Aorta (tissue), 5 donors: Measurements from ENCODE around the gene DHX57. TPM values are rescaled to one million over a fixed set of nuclear protein-coding genes. Genes with fewer than 3 reads are reported as not detected.
"Not testable (repeated sequence)": the region's sequence is repeated elsewhere in the genome, so short reads cannot be mapped to it uniquely, and the experiment has no call there.

ENCODE experiments used
- ATAC-seq: fragments of 200-7000 bp; cut with Tn5 transposase; one replicate; pipeline ENCODE4 v1.9.1; 2022; ENCODE audit warnings: moderate library complexity; ENCODE audit not compliant: low FRiP score
- DNase-seq, 2 donors: peaks; one replicate each; pipeline ENCODE4 v3.0.0-alpha.2; 2020
- H3K27ac ChIP-seq, 2 donors: one replicate each; pipeline ENCODE4 v1.5.1; 2013; ENCODE audit warnings: low read length in 2 of 2, mild to moderate bottlenecking in 2 of 2, moderate library complexity in 2 of 2, control low read depth in 1 of 2, inconsistent platforms in 1 of 2, low read depth in 1 of 2
- H3K27me3 ChIP-seq, 2 donors: one replicate each; pipeline ENCODE4 v1.6.1; 2013; ENCODE audit warnings: control low read depth in 1 of 2, low read length in 1 of 2, mild to moderate bottlenecking in 1 of 2, moderate library complexity in 1 of 2; ENCODE audit not compliant: insufficient read depth in 2 of 2, control insufficient read depth in 1 of 2
- H3K36me3 ChIP-seq, 2 donors: one replicate each; pipeline ENCODE4 v1.6.1; 2013; ENCODE audit warnings: control low read depth in 1 of 2, low read length in 1 of 2, mild to moderate bottlenecking in 1 of 2; ENCODE audit not compliant: insufficient read depth in 2 of 2, control insufficient read depth in 1 of 2
- H3K4me1 ChIP-seq, 2 donors: one replicate each; pipeline ENCODE4 v1.6.1; 2013; ENCODE audit warnings: low read length in 2 of 2, control low read depth in 1 of 2, mild to moderate bottlenecking in 1 of 2, moderate library complexity in 1 of 2; ENCODE audit not compliant: insufficient read depth in 2 of 2, control insufficient read depth in 1 of 2
- H3K4me3 ChIP-seq, 2 donors: one replicate each; pipeline ENCODE4 v1.5.1; 2013; ENCODE audit warnings: low read length in 2 of 2, control low read depth in 1 of 2, mild to moderate bottlenecking in 1 of 2
- H3K9me3 ChIP-seq: one replicate; pipeline ENCODE4 v1.6.1; 2013; ENCODE audit warnings: mild to moderate bottlenecking, low read length; ENCODE audit not compliant: control insufficient read depth
- WGBS, 2 donors: extraction: QIAGEN DNeasy Blood & Tissue Kit; methylation state at CpG; one replicate each; pipeline ENCODE4 v1.1.7; 2013; 5-methylcytosine and 5-hydroxymethylcytosine counted together
- intact Hi-C, 2 donors: fragments of 100-400 bp; cut with DNase I; formaldehyde crosslinking; loops; one replicate each; pipeline versions ENCODE4 v1.14.2 to v1.15.0; 2022
- polyA plus RNA-seq, 2 donors: library from polyadenylated mRNA; stranded (reverse); fragments of 200-250 nt; gene quantifications; one replicate each; pipeline ENCODE4 v1.2.3, GENCODE V29; 2013
- total RNA-seq, 2 donors: library from RNA; stranded (reverse); fragmentation: NEBNext Ultra II Directional; extraction: Animal tissue kit (Norgen Biotek cat#: 25700); gene quantifications; one replicate each; pipeline ENCODE4 v1.2.1, GENCODE V29; 2021
- donor health status: healthy with polysubstance abuse.
- donor health status: Bipolar disorder and iron deficiency.
- donor health status: DM: no; HTN: no; CAD: no.
- donor health status: DM: no; HTN: no; CAD: no.
- donor health status: DM: yes; HTN: yes; CAD: no.

The DHX57 gene
- total and polyA plus RNA-seq, 4 donors, result 2.5 to 19.6 (median 15.6) TPM

DNA sequence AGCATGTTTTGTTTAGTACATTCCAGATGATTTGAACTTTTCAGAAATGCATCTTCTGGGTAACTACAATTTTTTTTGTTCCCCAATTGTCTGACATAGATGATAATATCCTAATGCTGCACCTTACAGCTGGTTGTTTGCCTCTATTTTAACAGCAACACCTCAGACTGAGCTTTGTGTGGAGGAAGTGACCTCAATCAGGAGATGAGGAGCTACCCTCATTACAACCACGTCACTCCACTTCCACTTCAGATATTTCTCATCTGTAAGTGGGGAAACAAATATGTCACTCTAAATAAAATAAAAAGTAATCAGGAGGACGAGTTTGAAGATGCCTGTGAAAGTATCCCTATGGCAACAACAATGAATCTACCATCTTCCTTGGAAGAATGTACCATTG is 112.5 kb downstream of the DHX57 start:
- WGBS, 2 donors, result 81 to 84% methylated on average over 2 of the region's 2 CpGs
- intact Hi-C loops, result no loop called here

DNA sequence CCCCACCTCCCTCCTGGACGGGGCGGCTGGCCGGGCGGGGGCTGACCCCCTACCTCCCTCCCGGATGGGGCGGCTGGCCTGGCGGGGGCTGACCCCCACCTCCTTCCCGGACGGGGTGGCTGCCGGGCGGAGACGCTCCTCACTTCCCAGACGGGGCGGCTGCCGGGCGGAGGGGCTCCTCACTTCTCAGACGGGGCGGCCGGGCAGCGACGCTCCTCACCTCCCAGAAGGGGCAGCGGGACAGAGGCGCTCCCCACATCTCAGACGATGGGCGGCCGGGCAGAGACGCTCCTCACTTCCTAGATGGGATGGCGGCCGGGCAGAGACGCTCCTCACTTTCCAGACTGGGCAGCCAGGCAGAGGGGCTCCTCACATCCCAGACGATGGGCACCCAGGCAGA is 119.8 kb downstream of the DHX57 start:
- H3K4me1 ChIP-seq, H3K4me3 ChIP-seq, DNase-seq, H3K9me3 ChIP-seq, H3K36me3 ChIP-seq, ATAC-seq, H3K27me3 ChIP-seq, intact Hi-C loops, H3K27ac ChIP-seq: not testable (repeated sequence)
- 95 to 96% methylated on average over 18 to 31 of the region's 31 CpGs for WGBS, 2 donors

More for the DNA sequence above, 112.5 kb downstream of the DHX57 start:
- DNase-seq, result no peak
- Histone ChIP-seq H3K4me3 (no peak overlapping the region), H3K27me3 (no peaks in the 10 kb centered on the region), H3K27ac (no peak overlapping the region), H3K36me3 (no peaks in the 10 kb centered on the region), H3K9me3 (no peaks in the 10 kb centered on the region), H3K4me1 (no peaks in the 10 kb centered on the region)
- ATAC-seq, result no peak

DNA sequence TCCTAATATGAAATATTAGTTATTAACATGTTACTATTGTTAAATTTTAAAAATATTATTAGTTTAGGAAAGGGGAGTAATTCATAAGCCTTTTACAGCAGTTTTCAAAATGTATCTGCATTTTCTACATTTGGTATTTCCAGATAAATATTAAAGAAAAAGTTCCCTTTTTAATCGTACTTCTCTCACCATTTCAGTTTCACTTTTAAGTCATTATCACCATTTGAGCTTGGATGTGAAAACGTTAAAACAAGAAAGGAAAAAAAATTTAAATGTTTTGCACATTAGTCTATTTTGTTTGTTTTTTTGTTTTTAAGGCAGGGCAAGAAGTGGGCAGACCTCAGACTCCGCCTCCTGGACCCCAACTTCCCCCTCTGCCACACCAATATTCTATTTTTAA is 121.2 kb downstream of the DHX57 start:
- H3K9me3 ChIP-seq, result no peaks in the 10 kb centered on the region
- WGBS, 2 donors, result 50 to 55% methylated on average over 3 of the region's 3 CpGs
- H3K27me3 ChIP-seq, result no peaks in the 10 kb centered on the region
- intact Hi-C loops, result no loop called here
- H3K27ac ChIP-seq, result no peak overlapping the region
- DNase-seq (no peak), ATAC-seq (no peak)
- H3K4me1 ChIP-seq, result no peaks in the 10 kb centered on the region
- no peak overlapping the region for H3K4me3 ChIP-seq
- H3K36me3 ChIP-seq, result no peaks in the 10 kb centered on the region

DNA sequence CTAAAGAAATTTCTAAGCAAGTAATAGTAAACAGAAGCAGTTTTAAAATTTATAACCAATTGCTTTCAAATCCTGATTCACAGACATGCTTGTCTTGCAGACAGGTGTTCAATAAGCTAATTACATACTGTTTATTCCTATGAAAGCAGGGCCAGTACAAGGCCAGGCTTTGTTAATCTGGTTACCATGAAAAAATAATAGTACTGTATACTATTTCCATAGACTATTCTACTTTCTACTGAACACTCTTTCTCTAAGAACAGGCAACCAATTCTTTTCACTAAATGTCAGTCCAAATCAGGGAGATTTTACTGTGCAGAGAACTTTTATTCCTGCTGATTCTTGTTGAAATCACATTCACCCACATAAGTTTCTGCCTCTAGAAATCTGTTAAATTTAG is 121.7 kb downstream of the DHX57 start:
- Histone ChIP-seq H3K4me3 (no peak overlapping the region), H3K4me1 (peaks cover 0 to 3% of the 10 kb centered on the region in 2 donors), H3K27me3 (no peaks in the 10 kb centered on the region), H3K36me3 (peaks cover 0 to under 1% of the 10 kb centered on the region in 2 donors), H3K9me3 (no peaks in the 10 kb centered on the region), H3K27ac (no peak overlapping the region)
- DNase-seq (no peak), ATAC-seq (no peak)
- intact Hi-C loops, result no loop called here

DNA sequence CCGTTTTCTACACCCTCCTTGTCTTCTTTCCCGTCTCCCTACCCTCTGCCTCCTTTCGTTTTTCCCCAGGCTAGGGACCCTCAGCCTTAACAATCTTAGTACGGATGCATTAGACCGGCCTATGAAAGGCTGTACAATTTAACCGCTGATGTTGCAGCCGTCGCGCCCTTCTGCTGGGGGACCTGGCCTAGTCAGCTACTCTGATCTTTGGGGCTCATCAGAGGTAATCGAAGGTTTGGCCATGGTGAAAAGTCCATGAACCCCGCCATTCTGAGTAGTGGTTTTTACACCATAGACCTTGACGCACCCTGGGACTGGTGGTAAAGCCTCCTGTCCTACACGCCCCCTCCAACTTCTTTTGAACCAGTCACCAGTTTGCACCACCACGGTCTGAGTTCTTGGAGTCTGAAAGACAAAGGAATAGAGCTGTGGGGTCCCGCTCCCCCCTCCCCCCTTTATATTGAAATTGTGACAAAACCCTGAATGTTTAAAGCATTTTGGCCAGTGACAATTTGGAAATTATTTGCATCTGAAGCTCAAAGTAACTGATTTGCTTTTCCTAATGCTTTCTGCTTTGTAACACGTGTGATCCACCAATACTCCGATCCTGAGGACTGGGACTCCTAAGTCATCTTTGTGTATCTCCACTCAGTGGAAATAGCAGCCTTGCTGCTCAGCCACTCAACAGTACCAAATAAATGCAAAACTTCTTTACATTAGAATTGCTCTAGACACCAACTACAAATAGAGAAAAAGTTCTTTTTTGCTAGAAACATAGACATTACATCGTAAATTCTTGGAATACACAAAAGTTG is 123.9 kb downstream of the DHX57 start:
- no peaks in the 10 kb centered on the region for H3K27me3 ChIP-seq
- H3K9me3 ChIP-seq, result no peaks in the 10 kb centered on the region
- ATAC-seq (peak; percentile 36), DNase-seq (no peak)
- H3K27ac ChIP-seq, result peak overlapping the region in 1 of 2 donors; percentile 66
- 23 to 24% methylated on average over 18 of the region's 18 CpGs for WGBS, 2 donors
- H3K4me1 ChIP-seq, result peaks cover 0 to 4% of the 10 kb centered on the region in 2 donors
- peak overlapping the region in 1 of 2 donors; percentile 5 for H3K4me3 ChIP-seq
- intact Hi-C loops, result no loop called here
- H3K36me3 ChIP-seq, result peaks cover 3 to 8% of the 10 kb centered on the region in 2 donors

DNA sequence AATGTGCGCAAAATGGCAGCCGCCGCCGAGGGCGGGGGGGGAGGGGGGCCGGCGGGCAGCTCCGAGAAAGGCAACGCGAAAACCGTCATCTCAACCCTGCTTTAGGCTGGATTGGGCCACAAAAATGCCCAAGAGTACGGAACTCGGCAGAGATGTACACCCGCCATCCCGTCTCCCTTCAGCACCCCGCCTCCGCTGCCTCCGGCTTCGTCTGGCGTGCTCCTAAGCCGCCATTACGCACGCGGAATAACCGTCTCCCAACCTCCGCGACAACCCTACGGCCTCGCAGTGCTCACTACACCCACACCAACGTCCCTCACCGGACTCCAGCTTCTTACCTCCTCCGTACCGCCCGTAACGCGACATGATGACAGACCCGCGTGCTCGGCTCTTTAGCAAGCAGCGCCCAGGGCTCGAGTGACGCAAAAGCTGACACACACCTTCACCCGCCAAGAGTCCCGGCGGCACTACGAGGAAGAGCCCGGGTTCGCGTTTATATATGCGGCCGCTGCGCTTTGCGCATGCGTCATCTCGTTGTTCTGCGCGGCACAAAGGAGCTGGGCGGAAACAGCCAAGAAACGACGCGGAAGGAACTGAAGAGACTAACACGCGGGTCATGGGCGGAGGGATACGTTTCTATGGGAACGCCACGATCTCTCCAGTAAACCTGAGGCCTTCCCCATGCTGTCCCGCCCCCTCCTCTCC is 124.7 kb downstream of the DHX57 start, which contains the start of gene SRSF7:
SRSF7 (minus strand) TSS at position 471 of the 705 bp plus-strand sequence; CDS start at position 366, 105 bp downstream.
- Histone ChIP-seq H3K9me3 (no peaks in the 10 kb centered on the region), H3K27ac (peak within 1 kb of the TSS; percentile 31 to 81), H3K27me3 (no peaks in the 10 kb centered on the region), H3K4me3 (peak within 1 kb of the TSS; percentile 50 to 85), H3K36me3 (peaks cover 3 to 8% of the 10 kb centered on the region in 2 donors), H3K4me1 (peaks cover 0 to 4% of the 10 kb centered on the region in 2 donors)
- intact Hi-C loops, result no loop called here
- DNase-seq, result peak; percentile 99
- ATAC-seq, result peak; percentile 96
- 0 to 1% methylated on average over 62 to 68 of the region's 68 CpGs for WGBS, 2 donors

DNA sequence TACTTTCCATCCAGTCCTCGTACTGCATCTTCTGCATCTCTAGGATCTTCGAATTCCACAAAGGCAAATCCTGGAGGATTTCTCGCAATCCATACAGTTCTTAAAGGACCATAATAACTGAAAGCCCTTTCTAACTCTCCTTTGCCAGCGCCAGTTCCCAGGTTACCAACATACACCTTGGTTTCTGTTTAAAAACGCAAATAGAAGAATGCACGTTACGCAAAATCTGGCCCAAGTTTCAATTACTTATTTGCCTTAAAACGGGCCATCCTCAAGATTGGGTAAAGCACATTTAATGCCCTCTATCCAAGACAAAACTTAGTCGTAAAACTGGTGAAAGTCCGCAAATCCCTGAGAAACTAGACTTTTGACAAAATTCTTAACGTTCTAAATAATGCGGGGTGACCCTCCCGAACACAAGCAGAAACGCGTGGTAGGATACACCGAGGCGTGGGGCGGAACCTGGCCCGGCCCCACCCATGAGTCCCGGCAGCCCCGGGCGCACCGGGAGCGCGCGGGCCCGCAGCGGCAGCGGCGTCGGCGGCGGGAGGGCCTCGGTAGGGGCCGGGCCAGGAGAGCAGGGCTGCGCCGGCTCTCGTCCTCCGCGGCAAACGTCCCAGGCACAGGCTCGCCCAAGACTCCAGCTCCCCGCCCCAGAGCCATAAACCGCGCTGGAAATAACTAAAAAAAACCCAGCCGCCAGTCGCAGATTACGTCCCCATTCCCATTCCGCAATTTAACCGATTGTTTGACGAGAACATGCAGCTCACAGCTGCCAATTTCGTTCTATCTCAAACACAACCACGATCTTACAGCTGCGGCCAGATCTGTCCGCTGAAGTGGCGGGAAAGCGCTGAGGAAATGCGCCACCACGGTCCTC is 125.5 kb downstream of the DHX57 start:
- Histone ChIP-seq H3K36me3 (peaks cover 5 to 8% of the 10 kb centered on the region in 2 donors), H3K27ac (peak overlapping the region; percentile 31 to 81), H3K4me1 (peaks cover 0 to 4% of the 10 kb centered on the region in 2 donors), H3K27me3 (no peaks in the 10 kb centered on the region), H3K4me3 (peak overlapping the region; percentile 50 to 85), H3K9me3 (no peaks in the 10 kb centered on the region)
- DNase-seq (peak; percentile 71 to 87), ATAC-seq (peak; percentile 84)
- WGBS, 2 donors, result 0 to 1% methylated on average over 59 of the region's 59 CpGs
- intact Hi-C loops, result no loop called here
